Activated CD4-positive, CD25-positive, alpha-beta regulatory T cell treated with anti-CD3 and anti-CD28 coated beads, Interleukin-2, amount 50 U/mL, for 16 hours (primary cell): Measurements from ENCODE around the gene HPS3.

ENCODE experiments used
- DNase-seq: peaks from one replicate; pipeline ENCODE4 v3.0.0-alpha.2; 2020; ENCODE audit warnings: low read depth, low spot score

The HPS3 gene

DNA sequence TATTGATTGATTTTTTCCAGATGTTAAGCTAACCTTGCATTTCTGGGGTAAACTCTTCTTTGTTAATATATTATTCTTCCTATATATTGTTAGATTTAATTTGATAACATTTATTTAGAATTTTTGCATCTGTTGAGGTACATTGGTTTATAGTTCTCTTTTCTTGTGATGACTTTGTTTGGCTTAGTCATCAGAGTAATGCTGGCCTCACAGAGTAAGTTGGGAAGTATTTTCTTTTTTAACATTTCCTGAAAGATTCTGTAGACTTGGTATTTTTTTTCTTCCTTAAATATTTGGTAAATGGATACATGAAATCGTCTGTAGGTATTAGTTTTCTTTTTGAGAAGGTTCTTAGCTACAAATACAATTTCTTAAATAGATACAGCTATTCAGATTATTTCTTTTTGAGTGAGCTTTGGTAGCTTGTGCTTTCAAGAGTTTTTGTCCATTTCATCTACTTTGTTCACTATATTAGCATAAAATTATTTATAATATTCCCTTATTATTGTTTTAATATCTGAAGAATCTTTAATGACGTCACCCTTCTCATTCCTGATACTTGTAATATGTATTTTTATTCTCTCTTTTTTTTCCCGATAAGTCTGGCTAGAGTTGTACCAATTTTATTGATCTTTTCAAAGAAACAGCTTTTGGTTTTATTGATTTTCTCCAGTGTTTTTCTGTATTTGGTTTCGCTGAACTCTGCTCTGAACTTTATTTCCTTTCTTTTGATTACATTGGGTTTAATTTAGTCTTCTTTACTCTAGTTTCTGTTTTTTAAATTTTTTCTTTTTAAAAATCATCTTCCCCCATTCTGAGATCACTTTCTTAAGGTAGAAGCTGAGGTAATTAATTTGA, 6.5 kb upstream of the HPS3 start:
- no peak for DNase-seq

DNA sequence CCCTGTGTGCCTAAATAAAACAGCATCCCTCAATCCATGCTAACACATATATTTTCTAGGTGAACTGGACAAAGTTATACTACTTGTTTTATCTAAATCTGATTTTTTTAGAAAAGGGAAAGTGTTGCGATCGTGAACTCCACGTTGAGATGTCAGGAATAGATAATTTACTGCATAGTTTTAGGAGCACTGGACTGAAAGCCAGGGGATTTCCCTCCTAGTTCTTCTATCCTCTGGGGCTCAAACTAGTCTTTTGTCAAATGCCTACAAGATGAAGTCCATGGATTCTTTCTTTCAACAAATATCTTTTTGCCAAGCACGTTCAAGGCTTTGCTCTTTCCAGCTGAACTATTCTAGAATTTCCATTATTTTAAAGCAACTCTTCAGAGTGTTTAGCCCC, 617 bp upstream of the HPS3 start:
- no peak for DNase-seq

DNA sequence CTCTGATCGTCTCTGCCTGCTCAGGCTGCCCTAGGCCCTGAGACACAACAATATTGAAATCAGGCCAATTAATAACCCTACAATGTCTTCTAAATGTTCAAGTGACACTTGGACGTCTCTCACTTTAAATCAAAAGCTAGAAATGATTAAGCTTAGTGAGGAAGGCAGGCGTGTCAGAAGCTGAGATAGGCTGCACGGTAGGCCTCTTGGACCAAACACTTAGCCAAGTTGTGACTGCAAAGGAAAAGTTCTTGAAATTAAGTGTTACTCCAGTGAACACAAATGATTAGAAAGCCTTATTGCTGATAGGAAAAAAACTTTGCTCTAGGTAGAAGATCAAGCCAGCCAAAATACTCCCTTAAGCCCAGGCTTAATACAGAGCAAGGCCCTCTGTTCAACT, 2.2 kb downstream of the HPS3 start:
- DNase-seq = no peak

DNA sequence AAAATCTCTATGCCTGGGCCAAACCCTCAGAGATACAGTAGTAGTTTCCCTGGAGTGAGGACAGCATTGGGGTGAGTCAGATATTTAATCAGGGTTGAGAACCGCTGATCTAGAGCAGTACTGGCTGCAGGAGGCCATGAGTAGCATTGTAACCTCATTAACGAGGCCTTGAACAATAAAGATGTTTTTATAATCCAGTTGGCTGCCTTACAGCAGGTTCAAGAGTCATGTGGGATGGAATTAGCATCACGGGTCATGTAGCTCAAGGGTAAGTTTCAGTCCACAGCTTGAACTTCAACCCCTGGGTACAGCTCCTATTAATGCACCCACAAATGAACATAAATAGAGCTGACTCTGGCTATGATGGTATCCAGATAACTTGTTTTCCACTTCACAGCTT, 5.1 kb downstream of the HPS3 start:
- DNase-seq = no peak

DNA sequence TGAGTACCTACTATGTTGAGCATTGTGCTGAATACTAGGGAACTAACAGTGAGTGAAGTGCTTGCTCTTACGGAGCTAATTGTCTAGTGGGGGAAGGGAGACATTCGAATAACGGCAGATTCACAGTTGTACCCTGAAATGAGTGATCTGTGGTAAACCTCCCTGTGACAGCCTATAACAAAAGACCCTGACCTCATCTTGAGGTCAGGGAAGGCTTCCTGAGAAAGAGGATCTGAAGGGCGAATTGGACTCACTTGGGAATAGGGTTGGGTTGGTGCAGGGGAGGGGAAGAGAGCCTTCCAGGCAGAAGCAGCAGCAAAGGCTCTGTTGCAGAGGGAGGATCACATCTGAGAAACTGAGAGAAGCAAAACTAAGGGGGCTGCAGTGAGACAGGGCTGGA, 13.2 kb downstream of the HPS3 start:
- no peak for DNase-seq

DNA sequence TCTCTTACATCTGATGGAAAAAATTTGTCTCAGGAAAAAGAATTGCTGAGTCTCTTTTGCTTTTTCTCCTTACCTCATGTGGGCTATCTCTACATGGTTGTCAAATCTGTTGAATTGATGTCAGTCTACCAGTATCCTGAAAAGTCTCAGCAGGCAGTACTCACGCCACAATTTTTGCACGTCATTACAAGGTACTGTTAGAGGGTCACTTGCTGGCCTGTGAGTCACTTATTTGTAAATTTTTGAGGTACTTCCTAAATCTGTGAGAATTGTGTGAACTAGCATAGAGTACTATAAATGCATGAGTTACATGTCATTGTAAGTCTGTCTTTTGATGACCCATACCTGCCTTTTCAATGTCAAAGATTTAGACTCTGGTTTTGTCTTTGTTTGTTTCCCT, 15.9 kb downstream of the HPS3 start:
- no peak for DNase-seq

DNA sequence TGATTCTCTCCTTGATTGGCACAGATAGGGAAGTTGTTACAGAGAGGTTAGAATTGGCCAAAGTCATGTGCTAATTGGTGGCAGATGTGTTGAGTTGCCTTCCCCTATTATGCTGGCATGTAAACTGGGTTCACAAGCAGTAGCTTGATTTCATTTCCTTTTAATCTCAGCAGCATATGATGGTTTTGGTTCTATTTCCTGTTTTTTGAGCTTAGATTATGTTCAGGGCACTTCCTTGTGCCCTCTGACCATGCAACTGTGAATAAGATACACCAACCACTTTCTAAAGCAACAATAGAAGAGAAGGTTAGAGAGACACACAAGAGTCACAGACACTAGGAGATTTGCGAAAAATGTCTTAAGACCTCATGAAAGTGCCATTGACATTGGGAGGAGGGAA, 16.5 kb downstream of the HPS3 start:
- DNase-seq = no peak

DNA sequence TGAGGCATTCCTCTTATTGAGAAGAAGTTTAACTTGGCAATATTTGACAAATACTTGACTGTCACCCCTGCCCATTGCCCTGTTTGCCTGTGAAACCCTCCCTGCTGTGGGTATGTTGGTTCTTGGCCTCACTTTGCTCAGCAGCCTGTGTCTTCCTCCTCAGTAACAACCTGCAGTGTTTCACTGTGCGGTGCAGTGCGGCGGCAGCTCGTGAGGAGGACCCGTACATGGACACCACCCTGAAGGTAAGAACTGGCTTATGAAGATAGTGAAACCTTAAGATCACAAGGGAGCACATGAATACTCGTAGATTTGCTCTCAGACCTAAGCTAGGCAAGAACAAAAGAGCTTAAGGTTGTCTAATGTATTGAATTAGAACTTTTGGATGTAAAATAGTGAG, 21.0 kb downstream of the HPS3 start:
- no peak for DNase-seq

DNA sequence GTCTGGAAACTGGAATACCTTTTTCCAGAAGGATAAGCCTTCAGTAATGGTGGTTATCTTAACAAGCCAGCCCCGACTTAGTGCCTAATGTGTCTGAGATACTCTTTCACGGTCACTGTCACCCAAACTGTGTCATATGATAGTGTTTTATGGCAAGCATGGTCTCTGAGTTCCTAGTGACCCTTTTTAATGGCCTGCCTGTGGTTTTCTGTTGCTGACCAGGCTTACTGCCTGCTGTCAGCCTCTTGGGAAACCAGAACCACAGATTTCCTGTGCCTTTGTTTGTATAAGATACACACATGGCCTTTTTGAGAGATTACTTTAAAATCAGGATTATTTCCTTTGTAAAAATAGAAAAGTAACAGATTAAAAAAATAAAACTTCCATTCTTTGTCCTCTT, 22.4 kb downstream of the HPS3 start:
- no peak for DNase-seq

DNA sequence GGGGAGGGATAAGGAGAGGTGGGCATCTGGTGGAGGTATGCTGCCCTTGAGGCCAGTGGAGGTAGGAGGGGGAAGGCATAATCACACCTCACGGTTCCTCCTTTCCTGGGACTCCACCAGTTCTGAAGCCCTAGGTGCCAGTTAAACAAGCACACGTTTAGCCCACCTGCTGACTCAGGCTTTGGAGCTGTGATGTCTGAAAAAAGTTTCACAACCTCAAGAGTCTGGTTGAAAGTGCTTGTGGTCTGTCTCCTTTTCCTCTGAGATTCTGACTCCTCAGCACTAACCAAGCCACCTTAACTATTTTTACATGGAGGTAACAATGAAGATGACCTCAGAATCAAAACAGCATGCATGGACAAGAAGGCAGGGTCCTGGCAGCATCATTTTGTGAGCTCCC, 23.0 kb downstream of the HPS3 start:
- DNase-seq = no peak

DNA sequence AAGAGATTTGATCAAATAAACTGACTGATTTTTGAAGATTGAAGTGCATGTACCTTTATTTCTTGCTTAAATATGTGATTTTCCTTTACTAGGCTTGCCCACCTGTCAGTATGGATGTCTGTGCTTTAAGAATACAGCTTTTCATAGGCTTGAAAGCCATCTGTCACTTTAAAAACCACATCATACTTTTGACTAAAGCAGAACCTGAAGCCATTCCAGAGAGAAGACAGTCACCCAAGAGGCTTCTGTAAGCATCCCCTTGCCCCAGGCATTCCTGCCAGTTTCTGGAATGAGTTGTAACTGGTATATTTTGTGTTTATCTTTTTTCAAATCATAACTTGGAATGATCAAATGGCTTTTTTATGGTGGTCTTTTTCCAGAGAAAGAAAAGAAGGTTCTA, 24.0 kb downstream of the HPS3 start:
- no peak for DNase-seq

DNA sequence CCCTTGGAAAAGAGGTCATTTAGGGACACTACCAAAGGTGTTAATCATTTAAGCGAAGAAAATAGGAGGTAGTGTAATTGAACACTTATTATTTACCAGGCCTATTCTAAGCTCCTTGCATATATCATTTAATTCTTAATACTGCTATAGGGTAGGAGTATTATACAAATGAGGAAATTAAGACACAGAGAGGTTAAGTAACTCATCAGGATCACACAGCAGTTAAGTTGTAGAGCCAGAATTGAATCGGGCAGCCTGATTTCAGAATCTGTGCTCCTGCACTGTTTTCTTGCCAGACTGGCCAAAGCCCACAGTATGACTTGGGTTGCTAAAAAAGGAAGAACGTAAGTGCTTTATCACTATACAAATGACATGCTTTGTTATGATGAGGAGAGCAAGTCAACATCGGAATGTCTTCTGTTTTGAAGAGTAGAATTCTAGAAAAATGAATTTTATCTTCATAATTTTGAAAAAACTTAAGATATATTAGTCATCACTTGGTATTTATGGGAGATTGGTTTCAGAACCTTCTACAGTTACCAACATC, 31.4 kb downstream of the HPS3 start:
- no peak for DNase-seq

DNA sequence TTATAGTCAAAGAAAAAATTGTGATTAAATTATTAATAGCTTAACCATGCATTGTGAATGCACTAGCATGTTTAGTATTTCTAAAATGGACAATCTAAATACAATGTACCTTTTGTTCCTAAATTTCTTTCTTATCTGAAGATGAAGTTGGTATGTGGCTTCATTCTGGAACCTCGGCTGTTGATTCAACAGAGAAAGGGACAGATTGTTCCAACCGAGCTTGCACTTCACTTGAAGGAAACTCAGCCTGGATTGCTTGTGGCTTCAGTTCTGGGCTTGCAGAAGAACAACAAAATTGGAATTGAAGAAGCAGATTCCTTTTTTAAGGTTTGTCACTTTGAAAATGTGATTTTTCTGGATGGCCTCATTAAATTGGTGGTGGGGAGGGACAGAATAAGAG, 32.6 kb downstream of the HPS3 start:
- no peak for DNase-seq

DNA sequence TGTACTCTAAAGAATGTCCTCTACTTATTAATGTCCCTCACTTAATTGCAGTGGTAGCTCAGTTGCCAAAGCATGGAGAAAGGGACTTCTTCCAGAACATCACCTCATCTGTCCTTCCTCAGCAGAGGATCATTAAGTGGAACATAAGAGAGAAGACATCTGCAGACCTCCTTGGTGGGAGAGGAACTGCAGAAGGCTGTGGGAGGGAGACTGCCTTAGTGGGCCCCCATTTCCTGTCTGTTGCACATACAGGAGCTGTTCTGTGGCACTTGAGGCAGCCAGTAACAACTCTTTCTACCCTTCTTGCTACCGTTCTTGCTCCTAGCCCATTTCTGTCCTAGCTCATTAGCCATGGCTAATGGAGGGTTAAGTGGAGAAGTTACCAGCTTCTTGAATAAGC, 33.6 kb downstream of the HPS3 start:
- no peak for DNase-seq

DNA sequence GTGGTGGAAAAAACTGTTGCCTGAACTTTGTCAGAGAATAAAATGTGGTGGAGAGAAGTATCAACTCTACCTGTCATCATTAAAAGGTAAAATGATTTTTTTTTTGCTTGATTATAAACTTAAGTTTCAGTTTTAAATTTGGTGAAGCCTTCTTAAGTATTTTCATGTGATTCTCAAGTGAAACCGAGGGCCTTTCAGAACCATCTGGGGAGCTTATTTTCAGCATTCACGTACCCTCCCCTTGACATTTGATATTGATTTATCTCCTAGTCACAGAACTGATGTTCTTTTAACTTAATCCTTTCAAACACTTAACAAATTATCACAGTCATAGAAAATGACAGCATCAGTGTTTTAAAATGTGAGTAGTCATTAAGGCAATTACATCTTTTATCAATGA, 38.5 kb downstream of the HPS3 start:
- DNase-seq = no peak

DNA sequence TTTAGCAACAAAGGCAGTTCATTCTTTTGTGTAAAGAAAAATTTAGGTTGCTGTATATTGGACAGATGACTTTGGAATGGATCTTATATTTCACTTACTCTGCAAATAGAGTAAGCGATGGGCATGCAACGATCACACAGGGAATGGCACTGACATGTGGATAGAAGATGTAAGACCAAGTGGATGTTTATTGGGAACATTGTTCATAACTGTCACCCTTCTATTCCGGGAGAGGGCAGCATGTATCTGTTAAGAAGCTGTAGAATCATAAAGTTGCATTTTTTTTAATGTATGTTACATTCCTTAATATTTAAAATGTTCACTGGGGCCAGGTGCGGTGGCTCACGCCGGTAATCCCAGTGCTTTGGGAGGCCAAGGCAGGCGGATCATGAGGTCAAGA, 41.2 kb downstream of the HPS3 start:
- no peak for DNase-seq

DNA sequence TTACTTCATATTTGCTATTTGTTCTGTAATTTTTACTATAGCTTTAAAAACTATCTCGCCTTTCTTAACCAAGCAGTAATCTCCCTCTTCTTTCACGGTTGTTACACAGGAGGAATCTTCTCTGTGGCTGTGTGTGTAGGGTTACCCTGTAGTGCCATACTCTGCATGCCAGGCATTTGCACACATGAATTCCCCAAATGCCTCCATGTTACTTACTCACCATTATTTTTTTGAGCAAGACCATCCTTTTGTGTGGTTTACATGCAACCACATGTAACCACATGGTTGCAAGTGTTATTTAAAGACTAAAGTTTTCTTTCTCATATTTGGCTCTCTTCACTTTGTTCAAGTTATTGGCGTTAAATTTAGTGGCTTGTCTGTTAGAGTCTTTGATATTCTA, 45.5 kb downstream of the HPS3 start:
- DNase-seq = no peak

DNA sequence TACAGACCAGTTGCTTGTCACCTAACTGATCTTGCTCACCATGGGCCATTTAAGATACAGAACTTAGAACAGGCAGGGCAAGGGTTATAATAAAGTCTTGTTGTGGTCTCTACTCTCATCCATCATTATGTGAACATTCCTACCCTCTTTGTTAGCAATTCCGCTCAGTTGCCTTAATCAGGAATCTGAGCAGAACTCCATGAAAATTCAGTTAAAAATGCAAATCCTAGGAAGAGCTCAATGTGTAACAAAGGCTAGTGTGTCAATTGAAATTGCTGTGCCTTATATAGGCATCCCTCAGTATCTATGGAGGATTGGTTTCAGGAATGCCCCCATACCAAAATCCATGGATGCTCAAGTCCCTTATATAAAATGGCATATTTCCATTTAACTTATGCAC, 47.7 kb downstream of the HPS3 start:
- no peak for DNase-seq

DNA sequence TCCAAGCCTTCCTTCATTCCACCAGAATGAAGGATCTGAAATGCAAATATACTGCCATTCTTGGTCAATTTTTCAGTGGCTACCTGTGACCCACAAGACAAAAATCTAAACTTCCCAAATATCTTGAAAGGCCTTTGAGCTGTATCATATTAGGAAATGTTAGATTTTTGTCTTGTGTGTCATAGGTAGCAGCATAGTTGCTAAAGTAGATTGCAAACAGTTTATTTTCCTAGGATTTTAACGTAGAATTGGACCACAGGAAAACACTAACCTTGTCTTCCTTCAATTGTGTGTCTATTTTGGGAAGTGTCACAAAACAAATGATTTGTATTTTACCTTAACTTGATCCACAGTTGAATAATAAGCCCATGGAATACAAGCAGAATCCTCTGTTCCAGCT, 49.8 kb downstream of the HPS3 start:
- no peak for DNase-seq

DNA sequence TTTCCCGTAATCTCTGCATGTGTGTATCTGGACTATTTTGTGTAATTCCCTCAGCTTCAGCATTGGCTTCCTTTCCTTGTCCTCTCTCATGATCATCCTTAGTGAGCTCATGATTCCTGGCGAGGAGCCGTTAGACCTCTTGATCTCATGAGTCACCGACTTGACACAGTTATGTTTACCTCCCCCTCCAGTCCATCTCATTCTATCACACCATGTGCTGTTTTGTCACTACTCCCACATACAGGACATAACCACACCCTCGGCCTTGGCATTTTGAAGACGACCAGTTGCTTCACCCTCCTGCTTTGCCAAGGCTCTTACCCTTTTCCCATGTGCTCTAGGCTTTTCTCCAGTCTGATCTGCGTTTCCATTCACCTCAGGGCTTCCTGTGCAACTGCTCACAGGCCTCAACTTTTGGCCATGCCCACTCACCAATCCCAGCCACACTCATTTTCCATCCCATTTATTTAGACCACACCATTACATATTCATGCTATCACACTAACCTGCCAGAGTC, 50.7 kb downstream of the HPS3 start:
- no peak for DNase-seq

DNA sequence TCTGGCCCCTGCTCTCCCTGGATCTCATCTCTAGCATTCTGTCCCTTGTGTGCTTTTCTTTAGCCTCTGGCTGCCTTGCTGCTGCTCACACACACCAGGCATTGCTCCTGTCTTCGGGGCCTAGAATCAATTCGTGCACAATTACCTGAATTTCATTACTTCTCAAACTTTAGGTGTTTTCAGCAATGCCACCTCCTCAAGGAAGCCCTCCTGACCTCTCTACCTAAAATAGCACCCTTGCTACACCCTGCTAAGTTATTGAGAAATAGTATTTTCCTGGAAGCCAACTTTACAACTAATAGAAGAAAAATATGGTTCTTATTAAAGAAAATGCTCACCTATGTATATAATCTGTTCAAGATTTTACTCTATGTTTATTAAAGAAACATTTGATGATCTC, 51.7 kb downstream of the HPS3 start:
- no peak for DNase-seq

DNA sequence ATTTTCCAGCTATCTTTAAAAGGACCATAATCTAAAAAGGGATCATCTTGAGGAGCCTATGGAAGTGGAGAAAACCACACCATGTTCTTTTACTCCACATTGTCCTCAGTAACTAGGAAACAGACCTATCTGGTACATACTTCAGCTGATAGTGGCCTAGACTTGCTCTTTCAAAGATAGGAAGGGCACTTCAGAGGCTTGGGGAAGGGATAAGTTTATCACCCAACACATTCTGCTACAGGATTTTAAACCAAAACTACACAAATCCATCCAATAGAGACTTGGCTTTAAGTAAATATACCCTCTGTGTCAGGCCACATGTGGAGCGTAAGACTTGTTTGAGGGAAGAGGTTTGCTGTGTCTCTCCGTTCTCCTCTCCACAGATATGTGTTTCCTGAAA, 56.8 kb downstream of the HPS3 start:
- no peak for DNase-seq

DNA sequence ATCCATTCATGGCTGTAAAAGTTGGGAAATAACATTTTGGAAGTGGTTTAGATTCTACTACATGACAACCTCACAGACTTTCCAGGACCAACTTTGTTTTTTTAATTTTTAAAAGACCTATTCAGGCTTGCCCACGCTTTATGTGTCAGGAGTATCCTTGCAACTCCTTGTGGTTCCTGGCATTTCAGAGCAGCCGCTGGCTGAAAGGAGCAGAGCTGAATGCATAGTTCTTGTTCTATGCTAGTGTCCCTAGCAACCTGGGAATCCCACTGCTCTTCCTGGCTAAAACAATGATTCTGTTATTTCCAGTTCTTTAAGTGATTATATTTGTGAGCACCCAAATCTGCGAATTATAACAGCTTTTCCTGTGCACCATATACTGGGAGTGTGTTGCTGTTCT, 57.3 kb downstream of the HPS3 start:
- no peak for DNase-seq

DNA sequence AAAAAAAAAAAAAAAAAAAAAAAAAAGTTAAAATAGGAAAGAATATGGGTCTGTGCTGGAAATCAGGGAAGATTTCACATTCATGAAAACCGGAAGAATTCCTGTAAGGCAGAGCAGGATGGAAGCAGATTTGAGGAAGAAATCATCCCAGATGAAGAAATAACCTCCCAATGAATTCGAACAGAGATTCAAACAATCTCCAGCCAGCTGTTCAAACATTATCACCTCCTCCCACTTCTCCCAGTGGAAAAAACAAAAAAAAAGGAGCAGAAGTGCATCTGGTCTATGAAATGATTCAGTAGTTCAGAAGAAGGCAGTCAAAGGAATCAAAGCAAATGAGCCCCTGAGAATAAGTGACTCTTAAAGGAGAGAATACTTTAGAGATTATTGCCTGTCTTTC, 59.1 kb downstream of the HPS3 start:
- DNase-seq = no peak
